Measurements from ENCODE around the gene DAPK1.

Gene DAPK1

GRCh38 chr9:87605676-87606075, 108.0 kb downstream of the DAPK1 start:
- no peak overlapping the region for H2AFZ ChIP-seq (ENCODE audit: low read length)
- no peak overlapping the region for H3K4me3 ChIP-seq (ENCODE audit: low read length)
- no peaks in the 10 kb centered on the region for H3K79me2 ChIP-seq (ENCODE audit: low read length)
- no peaks in the 10 kb centered on the region for H3K4me1 ChIP-seq (ENCODE audit: low read length)
- H3K27me3 ChIP-seq (replicated peaks; ENCODE audit: insufficient read depth, low read length), result no peaks in the 10 kb centered on the region
- DNase-seq, result no peak
- H3K36me3 ChIP-seq (replicated peaks; ENCODE audit: insufficient read depth, low read length), result no peaks in the 10 kb centered on the region
- no peaks in the 10 kb centered on the region for H3F3A ChIP-seq (ENCODE audit: insufficient read depth, low read length)
- no peak overlapping the region for H3K9ac ChIP-seq (ENCODE audit: low read length)
- H4K20me1 ChIP-seq (ENCODE audit: insufficient read depth, low read length), result no peaks in the 10 kb centered on the region
- no peaks in the 10 kb centered on the region for H3K9me3 ChIP-seq (replicated peaks; ENCODE audit: insufficient read depth, low read length)
- no peak for TF ChIP-seq CTCF (IDR thresholded peaks at IDR 0.05; ENCODE audit: low read length)
- no peak for TF ChIP-seq EZH2phosphoT487 (IDR thresholded peaks at IDR 0.05; ENCODE audit: low read length)
- TF ChIP-seq EZH2 (optimal IDR thresholded peaks at IDR 0.05; ENCODE audit: low read depth, low read length), result no peak
- no peak overlapping the region for H3K27ac ChIP-seq (ENCODE audit: low read length)
- H3K9me2 ChIP-seq (replicated peaks; ENCODE audit: insufficient read depth, low read length), result no peaks in the 10 kb centered on the region
- no peak overlapping the region for H3K4me2 ChIP-seq (ENCODE audit: low read depth, low read length)

DNA sequence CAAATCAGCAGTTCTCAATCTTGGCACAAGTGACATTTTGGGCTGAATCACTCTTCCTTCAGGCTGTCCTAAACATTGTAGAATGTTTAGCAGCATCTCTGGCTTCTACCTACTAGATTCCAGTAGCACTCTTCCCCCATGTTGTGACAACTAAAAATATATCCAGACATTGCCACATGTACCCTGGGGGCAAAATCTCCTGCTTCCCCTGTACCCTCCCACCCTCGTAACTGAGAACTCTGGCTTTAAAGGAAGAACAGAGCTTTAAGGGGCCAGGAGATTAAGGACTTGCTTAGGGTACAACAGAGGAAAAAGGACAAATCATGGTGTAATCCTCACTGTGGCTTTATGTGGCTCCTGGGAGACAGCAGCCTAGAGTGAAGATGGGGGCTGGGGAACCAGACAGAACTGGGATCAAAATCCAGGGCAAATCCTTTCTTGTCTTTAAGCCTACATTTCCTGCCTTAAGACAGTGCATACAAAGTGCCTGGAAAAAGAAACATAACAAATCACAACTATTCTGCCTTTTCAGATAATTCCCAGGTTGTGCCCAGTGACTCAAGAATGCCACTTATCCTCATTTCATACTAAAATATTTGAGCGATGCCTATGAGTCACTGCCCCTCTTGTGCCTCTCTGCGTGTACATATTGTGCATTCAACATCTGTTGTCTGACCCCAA, 109.3 kb downstream of the DAPK1 start:
- TF ChIP-seq CTCF (IDR thresholded peaks at IDR 0.05; ENCODE audit: low read length) (no peak), EZH2phosphoT487 (IDR thresholded peaks at IDR 0.05; ENCODE audit: low read length) (no peak), EZH2 (optimal IDR thresholded peaks at IDR 0.05; ENCODE audit: low read depth, low read length) (no peak)
- H3K4me3 ChIP-seq (ENCODE audit: low read length), result no peak overlapping the region
- H3K9ac ChIP-seq (ENCODE audit: low read length), result no peak overlapping the region
- no peak overlapping the region for H3K4me2 ChIP-seq (ENCODE audit: low read depth, low read length)
- no peaks in the 10 kb centered on the region for H3K79me2 ChIP-seq (ENCODE audit: low read length)
- H3K27ac ChIP-seq (ENCODE audit: low read length), result no peak overlapping the region
- no peaks in the 10 kb centered on the region for H4K20me1 ChIP-seq (ENCODE audit: insufficient read depth, low read length)
- DNase-seq, result no peak
- no peaks in the 10 kb centered on the region for H3K4me1 ChIP-seq (ENCODE audit: low read length)
- no peaks in the 10 kb centered on the region for H3K9me3 ChIP-seq (replicated peaks; ENCODE audit: insufficient read depth, low read length)
- no peak overlapping the region for H2AFZ ChIP-seq (ENCODE audit: low read length)
- no peaks in the 10 kb centered on the region for H3K27me3 ChIP-seq (replicated peaks; ENCODE audit: insufficient read depth, low read length)
- no peaks in the 10 kb centered on the region for H3K9me2 ChIP-seq (replicated peaks; ENCODE audit: insufficient read depth, low read length)
- no peaks in the 10 kb centered on the region for H3F3A ChIP-seq (ENCODE audit: insufficient read depth, low read length)
- no peaks in the 10 kb centered on the region for H3K36me3 ChIP-seq (replicated peaks; ENCODE audit: insufficient read depth, low read length)

DNA sequence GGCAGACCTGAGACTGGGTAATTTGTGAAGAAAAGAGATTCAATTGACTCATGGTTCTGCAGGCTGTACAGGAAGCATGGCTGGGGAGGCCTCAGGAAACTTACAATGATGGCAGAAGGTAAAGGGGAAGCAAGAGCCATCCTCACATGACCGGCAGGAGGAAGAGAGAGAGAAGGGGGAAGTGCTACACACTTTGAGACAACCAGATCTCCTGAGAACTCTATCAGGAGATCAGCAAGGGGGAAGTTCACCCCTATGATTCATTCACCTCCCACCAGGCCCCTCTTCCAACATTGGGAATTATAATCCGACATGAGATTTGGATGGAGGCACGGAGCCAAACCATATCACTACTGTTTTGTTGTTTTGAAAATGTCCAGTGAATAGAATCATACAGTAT, 110.2 kb downstream of the DAPK1 start:
- TF ChIP-seq EZH2 (optimal IDR thresholded peaks at IDR 0.05; ENCODE audit: low read depth, low read length) (no peak), EZH2phosphoT487 (IDR thresholded peaks at IDR 0.05; ENCODE audit: low read length) (no peak), CTCF (IDR thresholded peaks at IDR 0.05; ENCODE audit: low read length) (no peak)
- Histone ChIP-seq H2AFZ (ENCODE audit: low read length) (no peak overlapping the region), H3K4me2 (ENCODE audit: low read depth, low read length) (no peak overlapping the region), H3K79me2 (ENCODE audit: low read length) (no peaks in the 10 kb centered on the region), H3K27me3 (replicated peaks; ENCODE audit: insufficient read depth, low read length) (no peaks in the 10 kb centered on the region), H4K20me1 (ENCODE audit: insufficient read depth, low read length) (no peaks in the 10 kb centered on the region), H3K9me2 (replicated peaks; ENCODE audit: insufficient read depth, low read length) (no peaks in the 10 kb centered on the region), H3K4me3 (ENCODE audit: low read length) (no peak overlapping the region), H3K9ac (ENCODE audit: low read length) (no peak overlapping the region), H3K4me1 (ENCODE audit: low read length) (no peaks in the 10 kb centered on the region), H3K36me3 (replicated peaks; ENCODE audit: insufficient read depth, low read length) (no peaks in the 10 kb centered on the region), H3K9me3 (replicated peaks; ENCODE audit: insufficient read depth, low read length) (no peaks in the 10 kb centered on the region), H3K27ac (ENCODE audit: low read length) (no peak overlapping the region), H3F3A (ENCODE audit: insufficient read depth, low read length) (no peaks in the 10 kb centered on the region)
- no peak for DNase-seq
